Neural progenitor cell (in vitro differentiated cells): ENCODE measurements around the gene CCDC106. TPM values are rescaled to one million over a fixed set of nuclear protein-coding genes. Genes with fewer than 3 reads are reported as not detected.

Source experiments
- DNase-seq: peaks from one replicate; pipeline ENCODE4 v3.0.0-alpha.2; 2016; ENCODE audit warnings: low spot score
- H2AFZ ChIP-seq: fragments of 200-600 bp; sonication (generic); replicated peaks from 2 replicates; pipeline ENCODE4 v1.6.1; 2016; ENCODE audit warnings: antibody characterized with exemption
- H3F3A ChIP-seq: fragments of 200-600 bp; sonication (generic); 2 replicates; pipeline ENCODE4 v1.6.1; 2016; ENCODE audit warnings: antibody characterized with exemption, low read depth
- H3K27ac ChIP-seq: fragments of 200-600 bp; sonication (generic); 2 replicates; pipeline ENCODE4 v1.5.1; 2016; ENCODE audit warnings: mild to moderate bottlenecking
- H3K27me3 ChIP-seq: fragments of 200-600 bp; sonication (generic); 2 replicates; pipeline ENCODE4 v1.6.1; 2016; ENCODE audit warnings: mild to moderate bottlenecking, moderate library complexity
- H3K36me3 ChIP-seq: fragments of 200-600 bp; sonication (generic); 2 replicates; pipeline ENCODE4 v1.5.1; 2016
- H3K4me1 ChIP-seq: fragments of 200-600 bp; sonication (generic); 2 replicates; pipeline ENCODE4 v1.6.1; 2016; ENCODE audit warnings: mixed run types
- H3K4me2 ChIP-seq: fragments of 200-600 bp; sonication (generic); 2 replicates; pipeline ENCODE4 v1.6.1; 2016
- H3K4me3 ChIP-seq: fragments of 200-600 bp; sonication (generic); 2 replicates; pipeline ENCODE4 v1.5.1; 2016
- H3K79me2 ChIP-seq: fragments of 200-600 bp; sonication (generic); 2 replicates; pipeline ENCODE4 v1.6.1; 2016; ENCODE audit warnings: low read depth
- H3K9ac ChIP-seq: fragments of 200-600 bp; sonication (generic); 2 replicates; pipeline ENCODE4 v1.6.1; 2016
- H3K9me3 ChIP-seq: fragments of 200-600 bp; sonication (generic); 2 replicates; pipeline ENCODE4 v1.5.1; 2016; ENCODE audit warnings: low read depth
- H4K20me1 ChIP-seq: fragments of 200-600 bp; sonication (generic); 2 replicates; pipeline ENCODE4 v1.6.1; 2016; ENCODE audit warnings: low read depth
- H3K27ac Mint-ChIP-seq: 3 replicates; pipeline ENCODE4 v1.8.0; 2021; ENCODE audit warnings: mixed read lengths
- H3K27me3 Mint-ChIP-seq: 2 replicates; pipeline ENCODE4 v1.8.0; 2022; ENCODE audit warnings: low read depth, mild to moderate bottlenecking, inconsistent platforms, moderate library complexity, mixed read lengths; ENCODE audit not compliant: insufficient read depth
- H3K36me3 Mint-ChIP-seq: 3 replicates; pipeline ENCODE4 v1.8.0; 2021; ENCODE audit warnings: mixed read lengths
- H3K4me1 Mint-ChIP-seq: 3 replicates; pipeline ENCODE4 v1.8.0; 2021; ENCODE audit warnings: mixed read lengths
- H3K4me3 Mint-ChIP-seq: 3 replicates; pipeline ENCODE4 v1.8.0; 2021; ENCODE audit warnings: mild to moderate bottlenecking, moderate library complexity, mixed read lengths
- H3K9me3 Mint-ChIP-seq: 3 replicates; pipeline ENCODE4 v1.8.0; 2020; ENCODE audit warnings: mixed read lengths
- EZH2 ChIP-seq: fragments of 200-600 bp; sonication (generic); IDR thresholded peaks from 2 replicates; pipeline ENCODE4 v1.6.1; 2017; ENCODE audit warnings: antibody characterized with exemption, mild to moderate bottlenecking, moderate library complexity
- EZH2phosphoT487 ChIP-seq: fragments of 200-600 bp; sonication (generic); IDR thresholded peaks from 2 replicates; pipeline ENCODE4 v1.6.1; 2017; ENCODE audit warnings: antibody characterized with exemption
- total RNA-seq: library from RNA; depleted of rRNA; stranded (reverse); fragments of >200 nt; gene quantifications from 2 replicates; pipeline ENCODE4 v1.2.3, GENCODE V29; 2015; ENCODE audit warnings: low replicate concordance
- TF ChIP-seq, protein P1 (sequence below): fragments of 200-600 bp; sonication (generic); IDR thresholded peaks from 2 replicates; pipeline ENCODE4 v1.5.1; 2017; ENCODE audit warnings: antibody characterized with exemption, mild to moderate bottlenecking

CCDC106 gene
- total RNA-seq, 1 donor from 2014 or later = 7.6 TPM

DNA sequence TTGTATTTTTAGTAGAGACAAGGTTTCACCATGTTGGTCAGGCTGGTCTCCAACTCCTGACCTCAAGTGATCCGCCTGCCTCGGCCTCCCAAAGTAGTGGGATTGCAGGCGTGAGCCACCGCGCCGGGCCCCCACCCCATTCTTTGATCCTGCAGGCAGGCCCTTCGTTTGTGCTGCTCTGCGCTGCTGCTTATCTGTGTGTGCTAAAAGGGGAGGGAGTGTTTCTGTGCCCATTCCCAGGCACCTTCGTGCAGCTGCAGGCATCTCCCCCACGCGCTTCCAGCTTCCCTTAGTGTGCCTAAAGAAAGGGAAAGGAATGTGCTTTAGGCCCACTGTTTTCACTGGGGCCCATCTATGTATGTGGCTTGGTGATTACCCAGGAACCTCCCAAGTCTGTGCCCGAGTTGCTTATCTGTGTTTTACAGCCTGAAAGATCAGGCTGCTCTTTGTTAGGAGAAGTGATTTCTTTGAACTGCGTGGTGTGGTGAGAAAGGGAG lies 54.2 kb downstream of the CCDC106 start:
- H3K27ac Mint-ChIP-seq = no peak overlapping the region
- no peaks in the 10 kb centered on the region for H3K4me1 Mint-ChIP-seq
- H3K27ac ChIP-seq = no peak overlapping the region
- no peaks in the 10 kb centered on the region for H3K27me3 ChIP-seq
- no peak overlapping the region for H3K4me2 ChIP-seq
- no peak overlapping the region for H2AFZ ChIP-seq
- no peaks in the 10 kb centered on the region for H4K20me1 ChIP-seq
- TF ChIP-seq EZH2 (no peak), EZH2phosphoT487 (no peak)
- TF ChIP-seq, protein P1, sequence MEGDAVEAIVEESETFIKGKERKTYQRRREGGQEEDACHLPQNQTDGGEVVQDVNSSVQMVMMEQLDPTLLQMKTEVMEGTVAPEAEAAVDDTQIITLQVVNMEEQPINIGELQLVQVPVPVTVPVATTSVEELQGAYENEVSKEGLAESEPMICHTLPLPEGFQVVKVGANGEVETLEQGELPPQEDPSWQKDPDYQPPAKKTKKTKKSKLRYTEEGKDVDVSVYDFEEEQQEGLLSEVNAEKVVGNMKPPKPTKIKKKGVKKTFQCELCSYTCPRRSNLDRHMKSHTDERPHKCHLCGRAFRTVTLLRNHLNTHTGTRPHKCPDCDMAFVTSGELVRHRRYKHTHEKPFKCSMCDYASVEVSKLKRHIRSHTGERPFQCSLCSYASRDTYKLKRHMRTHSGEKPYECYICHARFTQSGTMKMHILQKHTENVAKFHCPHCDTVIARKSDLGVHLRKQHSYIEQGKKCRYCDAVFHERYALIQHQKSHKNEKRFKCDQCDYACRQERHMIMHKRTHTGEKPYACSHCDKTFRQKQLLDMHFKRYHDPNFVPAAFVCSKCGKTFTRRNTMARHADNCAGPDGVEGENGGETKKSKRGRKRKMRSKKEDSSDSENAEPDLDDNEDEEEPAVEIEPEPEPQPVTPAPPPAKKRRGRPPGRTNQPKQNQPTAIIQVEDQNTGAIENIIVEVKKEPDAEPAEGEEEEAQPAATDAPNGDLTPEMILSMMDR = no peak
- H3K9me3 ChIP-seq = no peaks in the 10 kb centered on the region
- H3K4me3 ChIP-seq = no peak overlapping the region
- H3K36me3 Mint-ChIP-seq = peaks cover 31% of the 10 kb centered on the region
- H3K4me3 Mint-ChIP-seq = no peak overlapping the region
- H3K4me1 ChIP-seq = no peaks in the 10 kb centered on the region
- no peak overlapping the region for H3K9ac ChIP-seq
- peaks cover 8% of the 10 kb centered on the region for H3K9me3 Mint-ChIP-seq
- DNase-seq = no peak
- no peaks in the 10 kb centered on the region for H3F3A ChIP-seq
- H3K79me2 ChIP-seq = no peaks in the 10 kb centered on the region
- peaks cover 6% of the 10 kb centered on the region for H3K27me3 Mint-ChIP-seq
- no peaks in the 10 kb centered on the region for H3K36me3 ChIP-seq

Other genes with a start within 250 kb of the CCDC106 start
- gene UBE2S, start 240.4 kb upstream of the CCDC106 start, total RNA-seq = 118 and 159 TPM in 2 replicates
- 0.09 and 0.21 TPM in 2 replicates for gene SHISA7, start 204.9 kb upstream of the CCDC106 start, total RNA-seq
- gene ISOC2, start 186.6 kb upstream of the CCDC106 start, total RNA-seq = 14.8 and 34.4 TPM in 2 replicates
- gene C19orf85, start 183.5 kb upstream of the CCDC106 start, total RNA-seq = not detected in 2 replicates
- gene ZNF628, start 171.6 kb upstream of the CCDC106 start, total RNA-seq = 5.0 TPM in 1 of 2 replicates, not detected in the other
- 16.2 and 49.2 TPM in 2 replicates for gene NAT14, start 163.0 kb upstream of the CCDC106 start, total RNA-seq
- gene SSC5D, start 159.8 kb upstream of the CCDC106 start, total RNA-seq = 0.56 TPM in 1 of 2 replicates, not detected in the other
- gene SBK2, start 111.1 kb upstream of the CCDC106 start, total RNA-seq = 6.2 TPM in 1 of 2 replicates, not detected in the other
- 3.3 and 15.1 TPM in 2 replicates for gene SBK3, start 102.7 kb upstream of the CCDC106 start, total RNA-seq
- gene ZNF579, start 67.4 kb upstream of the CCDC106 start, total RNA-seq = 2.1 and 15.2 TPM in 2 replicates
- gene FIZ1, start 48.7 kb upstream of the CCDC106 start, total RNA-seq = 4.8 and 10.8 TPM in 2 replicates
- gene ZNF524, start 47.9 kb upstream of the CCDC106 start, total RNA-seq = 3.2 and 5.4 TPM in 2 replicates
- 0.49 and 4.5 TPM in 2 replicates for gene ZNF865, start 42.6 kb upstream of the CCDC106 start, total RNA-seq
- gene ZNF784, start 23.6 kb upstream of the CCDC106 start, total RNA-seq = 3.9 and 12.5 TPM in 2 replicates
- 2.8 and 13.4 TPM in 2 replicates for gene ZNF580, start 7.2 kb upstream of the CCDC106 start, total RNA-seq
- gene ZNF581, start 4.6 kb upstream of the CCDC106 start, total RNA-seq = 12.2 and 32.4 TPM in 2 replicates
- gene U2AF2, start 6.8 kb downstream of the CCDC106 start, total RNA-seq = 124 and 238 TPM in 2 replicates
- 16.1 and 75.0 TPM in 2 replicates for gene EPN1, start 27.0 kb downstream of the CCDC106 start, total RNA-seq
- gene NLRP9, start 90.2 kb downstream of the CCDC106 start, total RNA-seq = not detected in 2 replicates
- not detected in 2 replicates for gene RFPL4A, start 110.9 kb downstream of the CCDC106 start, total RNA-seq
- gene RFPL4AL1, start 120.9 kb downstream of the CCDC106 start, total RNA-seq = not detected in 2 replicates
- gene NLRP11, start 183.8 kb downstream of the CCDC106 start, total RNA-seq = not detected in 2 replicates
- gene NLRP4, start 188.3 kb downstream of the CCDC106 start, total RNA-seq = not detected in 2 replicates